Osteoblast (primary cell): ENCODE results near the gene RABEP1. TPM values are rescaled to one million over a fixed set of nuclear protein-coding genes. Genes with fewer than 3 reads are reported as not detected.

ENCODE experiments used
- DNase-seq: peaks from one replicate; pipeline ENCODE4 v3.0.0; 2011; ENCODE audit warnings: low spot score, mixed read lengths; ENCODE audit not compliant: insufficient read length; ENCODE audit errors: missing footprints
- H2AFZ ChIP-seq: 2 replicates; pipeline ENCODE4 v1.6.0; 2011; ENCODE audit warnings: mild to moderate bottlenecking, low read length
- H3K27ac ChIP-seq: 2 replicates; pipeline ENCODE4 v1.5.1; 2011; ENCODE audit warnings: mild to moderate bottlenecking, low read depth, low read length, moderate library complexity
- H3K27me3 ChIP-seq: 2 replicates; pipeline ENCODE4 v1.6.0; 2012; ENCODE audit warnings: mild to moderate bottlenecking, control low read depth, inconsistent platforms, low read length, moderate library complexity; ENCODE audit not compliant: insufficient read depth
- H3K36me3 ChIP-seq: 2 replicates; pipeline ENCODE4 v1.5.1; 2011; ENCODE audit warnings: mild to moderate bottlenecking, low read length, control low read depth, moderate library complexity; ENCODE audit not compliant: insufficient read depth
- H3K4me1 ChIP-seq: 2 replicates; pipeline ENCODE4 v1.5.1; 2011; ENCODE audit warnings: mild to moderate bottlenecking, low read length, control low read depth, moderate library complexity; ENCODE audit not compliant: insufficient read depth
- H3K4me2 ChIP-seq: 2 replicates; pipeline ENCODE4 v1.6.0; 2011; ENCODE audit warnings: mild to moderate bottlenecking, low read length; ENCODE audit not compliant: insufficient read depth
- H3K4me3 ChIP-seq: fragments of 200-600 bp; sonication (generic); 3 replicates; pipeline ENCODE4 v1.5.1; 2012; ENCODE audit warnings: mild to moderate bottlenecking, low read length, inconsistent platforms; ENCODE audit not compliant: insufficient read depth
- H3K79me2 ChIP-seq: 2 replicates; pipeline ENCODE4 v1.6.0; 2012; ENCODE audit warnings: mild to moderate bottlenecking, low read length, control low read depth, inconsistent platforms; ENCODE audit not compliant: insufficient read depth
- H3K9me3 ChIP-seq: 2 replicates; pipeline ENCODE4 v1.5.1; 2011; ENCODE audit warnings: low read depth, low read length, control low read depth
- H4K20me1 ChIP-seq: 2 replicates; pipeline ENCODE4 v1.6.0; 2012; ENCODE audit warnings: mild to moderate bottlenecking, low read length, control low read depth; ENCODE audit not compliant: insufficient read depth
- total RNA-seq: library from RNA; depleted of rRNA; stranded (reverse); fragments of >200 nt; gene quantifications from 2 replicates; pipeline ENCODE4 v1.2.3, GENCODE V29; 2012
- TF ChIP-seq, protein P1 (sequence below): IDR thresholded peaks from 2 replicates; pipeline ENCODE4 v1.5.1; 2011; ENCODE audit warnings: mild to moderate bottlenecking, low read depth, low read length, moderate library complexity; ENCODE audit errors: extremely low read depth

RABEP1 gene
- total RNA-seq, 1 donor = 59.4 TPM

DNA sequence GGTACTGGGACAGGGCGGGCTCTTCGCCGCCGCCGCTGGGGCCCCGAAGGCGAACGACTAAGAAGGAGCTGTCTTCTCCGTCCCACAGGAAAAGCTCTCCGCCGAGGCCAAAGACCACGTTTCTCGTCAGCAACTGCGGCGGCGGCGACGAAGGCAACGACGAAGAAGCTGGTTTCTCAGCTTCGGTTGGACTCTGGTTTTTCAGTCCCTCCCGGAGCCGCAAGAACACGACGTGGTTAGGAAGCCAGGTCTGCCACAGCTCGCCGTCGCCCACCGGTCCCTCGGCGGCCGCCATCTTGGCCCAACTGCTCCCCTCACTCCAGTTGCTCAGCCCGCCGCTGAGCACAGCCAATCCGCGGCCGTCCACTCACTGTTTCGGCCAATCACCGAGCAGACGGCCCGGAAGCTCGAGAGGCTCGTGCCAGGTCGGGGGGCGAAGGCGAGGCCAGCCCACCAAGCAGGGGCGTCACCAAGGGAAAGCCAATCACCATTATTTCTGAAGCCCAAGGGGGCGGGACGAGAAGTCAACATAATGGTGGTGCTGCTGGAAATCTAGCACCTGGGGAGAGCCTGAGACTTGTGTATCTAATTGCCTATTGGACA lies 137.4 kb downstream of the RABEP1 start, which contains the start of gene NUP88:
NUP88 (minus strand) TSS at position 307 of the 603 bp plus-strand sequence; CDS start at position 295, 12 bp downstream.
- TF ChIP-seq, protein P1, sequence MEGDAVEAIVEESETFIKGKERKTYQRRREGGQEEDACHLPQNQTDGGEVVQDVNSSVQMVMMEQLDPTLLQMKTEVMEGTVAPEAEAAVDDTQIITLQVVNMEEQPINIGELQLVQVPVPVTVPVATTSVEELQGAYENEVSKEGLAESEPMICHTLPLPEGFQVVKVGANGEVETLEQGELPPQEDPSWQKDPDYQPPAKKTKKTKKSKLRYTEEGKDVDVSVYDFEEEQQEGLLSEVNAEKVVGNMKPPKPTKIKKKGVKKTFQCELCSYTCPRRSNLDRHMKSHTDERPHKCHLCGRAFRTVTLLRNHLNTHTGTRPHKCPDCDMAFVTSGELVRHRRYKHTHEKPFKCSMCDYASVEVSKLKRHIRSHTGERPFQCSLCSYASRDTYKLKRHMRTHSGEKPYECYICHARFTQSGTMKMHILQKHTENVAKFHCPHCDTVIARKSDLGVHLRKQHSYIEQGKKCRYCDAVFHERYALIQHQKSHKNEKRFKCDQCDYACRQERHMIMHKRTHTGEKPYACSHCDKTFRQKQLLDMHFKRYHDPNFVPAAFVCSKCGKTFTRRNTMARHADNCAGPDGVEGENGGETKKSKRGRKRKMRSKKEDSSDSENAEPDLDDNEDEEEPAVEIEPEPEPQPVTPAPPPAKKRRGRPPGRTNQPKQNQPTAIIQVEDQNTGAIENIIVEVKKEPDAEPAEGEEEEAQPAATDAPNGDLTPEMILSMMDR = no peak
- H4K20me1 ChIP-seq = peaks cover 7% of the 10 kb centered on the region
- H3K4me2 ChIP-seq = peak within 1 kb of the TSS; percentile 99
- peaks cover 28% of the 10 kb centered on the region for H3K4me1 ChIP-seq
- peak within 1 kb of the TSS; percentile 99 for H2AFZ ChIP-seq
- no peaks in the 10 kb centered on the region for H3K9me3 ChIP-seq
- peak within 1 kb of the TSS; percentile 98 for H3K4me3 ChIP-seq
- peaks cover 55% of the 10 kb centered on the region for H3K79me2 ChIP-seq
- peak within 1 kb of the TSS; percentile 90 for H3K27ac ChIP-seq
- peak; percentile 96 for DNase-seq
- no peaks in the 10 kb centered on the region for H3K27me3 ChIP-seq
- H3K36me3 ChIP-seq = peaks cover 39% of the 10 kb centered on the region

DNA sequence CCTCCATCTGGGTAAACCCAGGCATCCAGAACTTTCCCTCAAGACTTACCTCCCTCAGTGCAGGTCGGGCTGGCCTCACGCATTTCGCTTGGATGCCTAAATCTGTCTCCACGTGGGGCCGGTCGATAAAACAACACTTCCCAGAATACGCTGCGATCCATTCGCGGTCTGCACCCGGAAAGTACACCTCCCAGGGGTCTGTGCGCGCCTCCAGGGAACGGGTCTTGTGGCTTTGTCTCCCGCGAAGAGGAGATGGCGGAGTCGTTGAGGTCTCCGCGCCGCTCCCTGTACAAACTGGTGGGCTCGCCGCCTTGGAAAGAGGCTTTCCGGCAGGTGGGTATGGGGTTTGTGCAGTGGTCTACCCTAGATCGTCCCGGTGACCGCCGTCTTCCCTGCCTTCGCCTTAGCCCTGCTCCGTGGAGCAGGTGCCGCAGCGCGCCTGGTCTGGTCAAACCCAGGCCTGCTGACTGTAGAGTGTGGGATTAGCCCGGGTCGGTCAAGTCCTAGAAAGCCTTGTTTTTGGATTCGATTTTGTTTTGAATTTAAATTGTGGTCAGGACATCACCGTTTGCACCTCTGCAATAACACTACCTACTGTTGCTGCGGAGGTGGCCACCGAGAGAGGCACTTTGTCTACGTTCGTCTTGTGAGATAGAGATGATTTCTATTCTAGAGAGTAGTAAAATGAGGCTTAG lies 138.0 kb downstream of the RABEP1 start, which contains the start of gene RPAIN:
RPAIN (plus strand) TSS at position 224 of the 695 bp plus-strand sequence; CDS start at position 253, 29 bp downstream.
- H3K4me2 ChIP-seq = peak within 1 kb of the TSS; percentile 99
- TF ChIP-seq, protein P1 = no peak
- H3K9me3 ChIP-seq = no peaks in the 10 kb centered on the region
- peaks cover 38% of the 10 kb centered on the region for H3K36me3 ChIP-seq
- peak within 1 kb of the TSS; percentile 98 for H3K4me3 ChIP-seq
- peak within 1 kb of the TSS; percentile 99 for H2AFZ ChIP-seq
- peaks cover 7% of the 10 kb centered on the region for H4K20me1 ChIP-seq
- no peaks in the 10 kb centered on the region for H3K27me3 ChIP-seq
- peak within 1 kb of the TSS; percentile 90 for H3K27ac ChIP-seq
- peaks cover 55% of the 10 kb centered on the region for H3K79me2 ChIP-seq
- DNase-seq = peak; percentile 86
- H3K4me1 ChIP-seq = peaks cover 27% of the 10 kb centered on the region

DNA sequence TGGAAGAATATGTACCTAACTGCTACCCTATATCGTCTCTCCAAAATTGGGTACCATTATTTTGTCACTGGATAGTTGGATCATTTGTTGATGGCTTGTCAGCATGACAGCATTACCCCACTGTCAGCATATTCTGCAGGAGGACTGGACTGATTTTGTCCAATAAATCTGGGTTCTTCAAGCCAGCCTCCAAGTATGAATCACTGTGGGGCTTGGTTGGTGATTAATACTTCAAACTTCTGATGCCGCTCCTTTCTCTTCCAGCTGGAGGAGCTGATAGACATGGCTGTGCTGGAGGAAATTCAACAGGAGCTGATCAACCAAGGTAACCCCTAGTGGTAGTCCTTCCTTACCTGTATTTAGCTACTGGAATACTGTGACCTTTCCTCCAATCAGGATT lies 140.4 kb downstream of the RABEP1 start:
- peak; percentile 90 for DNase-seq
- Histone ChIP-seq H3K9me3 (no peaks in the 10 kb centered on the region), H4K20me1 (peaks cover 7% of the 10 kb centered on the region), H3K4me2 (peak overlapping the region; percentile 30), H3K27ac (peak overlapping the region; percentile 13), H3K79me2 (peaks cover 39% of the 10 kb centered on the region), H3K4me3 (no peak overlapping the region), H2AFZ (no peak overlapping the region), H3K4me1 (peaks cover 27% of the 10 kb centered on the region), H3K36me3 (peaks cover 33% of the 10 kb centered on the region), H3K27me3 (no peaks in the 10 kb centered on the region)
- TF ChIP-seq, protein P1 = no peak

DNA sequence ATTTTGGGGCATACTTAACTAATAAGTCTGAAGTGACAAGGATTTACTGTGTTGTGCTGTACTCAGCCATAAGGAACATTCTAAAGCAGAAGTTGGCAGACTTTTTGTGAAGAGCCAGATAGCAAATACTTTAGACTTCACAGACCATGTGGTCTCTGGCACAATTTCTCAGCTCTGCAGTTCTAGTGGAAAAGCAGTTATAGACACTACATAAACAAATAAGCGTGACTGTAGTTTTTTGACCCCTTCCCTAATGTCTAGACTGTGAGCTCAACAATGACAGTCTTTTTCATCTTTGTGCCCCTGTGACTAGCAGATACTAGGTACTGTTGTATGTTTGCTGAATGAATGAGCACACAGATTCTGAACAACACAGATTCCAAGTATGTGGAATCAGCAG lies 142.8 kb downstream of the RABEP1 start:
- H2AFZ ChIP-seq = no peak overlapping the region
- H3K9me3 ChIP-seq = no peaks in the 10 kb centered on the region
- peaks cover 19% of the 10 kb centered on the region for H3K4me1 ChIP-seq
- TF ChIP-seq, protein P1 = no peak
- H3K36me3 ChIP-seq = peaks cover 49% of the 10 kb centered on the region
- H3K79me2 ChIP-seq = peaks cover 18% of the 10 kb centered on the region
- no peak overlapping the region for H3K4me2 ChIP-seq
- H4K20me1 ChIP-seq = peaks cover 3% of the 10 kb centered on the region
- H3K27ac ChIP-seq = no peak overlapping the region
- DNase-seq = no peak
- no peaks in the 10 kb centered on the region for H3K27me3 ChIP-seq
- no peak overlapping the region for H3K4me3 ChIP-seq
